ENCODE data around the gene ABHD17A.
"Not testable (repeated sequence)": the region's sequence is repeated elsewhere in the genome, so short reads cannot be mapped to it uniquely, and the experiment has no call there.

DNA sequence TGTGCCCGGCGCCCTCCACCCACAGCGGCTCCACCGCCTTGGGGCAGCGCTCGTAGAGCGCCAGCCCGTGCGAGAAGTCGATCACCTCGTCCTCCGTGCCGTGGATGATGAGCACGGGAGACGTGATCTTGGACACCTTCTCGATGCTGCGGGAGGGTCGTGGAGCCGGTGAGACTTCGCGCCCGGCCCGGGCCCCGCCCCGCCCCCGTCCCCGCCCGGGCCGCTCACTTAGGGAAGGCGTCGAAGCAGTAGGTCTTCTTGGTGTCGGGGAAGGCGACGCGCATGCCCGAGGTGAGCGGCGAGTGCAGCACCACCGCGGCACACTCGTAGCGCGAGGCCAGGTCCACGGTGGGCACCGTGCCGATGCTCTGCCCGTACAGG is 8.0 kb downstream of the ABHD17A start:
- TF ChIP-seq, protein P1, sequence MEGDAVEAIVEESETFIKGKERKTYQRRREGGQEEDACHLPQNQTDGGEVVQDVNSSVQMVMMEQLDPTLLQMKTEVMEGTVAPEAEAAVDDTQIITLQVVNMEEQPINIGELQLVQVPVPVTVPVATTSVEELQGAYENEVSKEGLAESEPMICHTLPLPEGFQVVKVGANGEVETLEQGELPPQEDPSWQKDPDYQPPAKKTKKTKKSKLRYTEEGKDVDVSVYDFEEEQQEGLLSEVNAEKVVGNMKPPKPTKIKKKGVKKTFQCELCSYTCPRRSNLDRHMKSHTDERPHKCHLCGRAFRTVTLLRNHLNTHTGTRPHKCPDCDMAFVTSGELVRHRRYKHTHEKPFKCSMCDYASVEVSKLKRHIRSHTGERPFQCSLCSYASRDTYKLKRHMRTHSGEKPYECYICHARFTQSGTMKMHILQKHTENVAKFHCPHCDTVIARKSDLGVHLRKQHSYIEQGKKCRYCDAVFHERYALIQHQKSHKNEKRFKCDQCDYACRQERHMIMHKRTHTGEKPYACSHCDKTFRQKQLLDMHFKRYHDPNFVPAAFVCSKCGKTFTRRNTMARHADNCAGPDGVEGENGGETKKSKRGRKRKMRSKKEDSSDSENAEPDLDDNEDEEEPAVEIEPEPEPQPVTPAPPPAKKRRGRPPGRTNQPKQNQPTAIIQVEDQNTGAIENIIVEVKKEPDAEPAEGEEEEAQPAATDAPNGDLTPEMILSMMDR (IDR thresholded peaks at IDR 0.05), result not testable (repeated sequence)
- TF ChIP-seq EZH2 (IDR thresholded peaks at IDR 0.05; ENCODE audit: borderline replicate concordance, insufficient read depth, low read depth, low read length, poor library complexity, severe bottlenecking), result not testable (repeated sequence)

Data from B cell (primary cell).